ENCODE measurements around the gene NT5DC2.

NT5DC2 gene

GRCh38 chr3:52490035-52490938, 43.4 kb downstream of the NT5DC2 start:
- in situ Hi-C loops (cut with MboI; ENCODE audit: low sequenced_read_pairs) = no loop called here

GRCh38 chr3:52489453-52489852, 44.2 kb downstream of the NT5DC2 start:
- in situ Hi-C loops (cut with MboI; ENCODE audit: low sequenced_read_pairs) = no loop called here

GRCh38 chr3:52488746-52489145, 44.9 kb downstream of the NT5DC2 start:
- in situ Hi-C loops (cut with MboI; ENCODE audit: low sequenced_read_pairs) = no loop called here

GRCh38 chr3:52487788-52488691, 45.6 kb downstream of the NT5DC2 start:
- in situ Hi-C loops (cut with MboI; ENCODE audit: low sequenced_read_pairs) = no loop called here

GRCh38 chr3:52487050-52487787, 46.4 kb downstream of the NT5DC2 start:
- in situ Hi-C loops (cut with MboI; ENCODE audit: low sequenced_read_pairs) = no loop called here

GRCh38 chr3:52484680-52485461, 48.8 kb downstream of the NT5DC2 start:
- in situ Hi-C loops (cut with MboI; ENCODE audit: low sequenced_read_pairs) = no loop called here

- in situ Hi-C loops (cut with MboI; ENCODE audit: low sequenced_read_pairs) = no loop called here
Measured at GRCh38 chr3:52483577-52484381, 49.9 kb downstream of the NT5DC2 start.

- in situ Hi-C loops (cut with MboI; ENCODE audit: low sequenced_read_pairs) = no loop called here
Measured at GRCh38 chr3:52483081-52483480, 50.6 kb downstream of the NT5DC2 start.

GRCh38 chr3:52481819-52482521, 51.7 kb downstream of the NT5DC2 start:
- in situ Hi-C loops (cut with MboI; ENCODE audit: low sequenced_read_pairs) = no loop called here

- in situ Hi-C loops (cut with MboI; ENCODE audit: low sequenced_read_pairs) = no loop called here
Measured at GRCh38 chr3:52480768-52481715, 52.6 kb downstream of the NT5DC2 start.

- in situ Hi-C loops (cut with MboI; ENCODE audit: low sequenced_read_pairs) = no loop called here
Measured at GRCh38 chr3:52479877-52480575, 53.6 kb downstream of the NT5DC2 start.

- in situ Hi-C loops (cut with MboI; ENCODE audit: low sequenced_read_pairs) = no loop called here
Measured at GRCh38 chr3:52479037-52479876, 54.4 kb downstream of the NT5DC2 start.

- in situ Hi-C loops (cut with MboI; ENCODE audit: low sequenced_read_pairs) = no loop called here
Measured at GRCh38 chr3:52477796-52478095, 55.9 kb downstream of the NT5DC2 start.

- in situ Hi-C loops (cut with MboI; ENCODE audit: low sequenced_read_pairs) = no loop called here
Measured at GRCh38 chr3:52477076-52477795, 56.4 kb downstream of the NT5DC2 start.
